ENCODE results near the gene EIF4A3. TPM values are rescaled to one million over a fixed set of nuclear protein-coding genes. Genes with fewer than 3 reads are reported as not detected.

The EIF4A3 gene
- total RNA-seq, 1 experiment from 2014 or later, result 124 TPM

DNA sequence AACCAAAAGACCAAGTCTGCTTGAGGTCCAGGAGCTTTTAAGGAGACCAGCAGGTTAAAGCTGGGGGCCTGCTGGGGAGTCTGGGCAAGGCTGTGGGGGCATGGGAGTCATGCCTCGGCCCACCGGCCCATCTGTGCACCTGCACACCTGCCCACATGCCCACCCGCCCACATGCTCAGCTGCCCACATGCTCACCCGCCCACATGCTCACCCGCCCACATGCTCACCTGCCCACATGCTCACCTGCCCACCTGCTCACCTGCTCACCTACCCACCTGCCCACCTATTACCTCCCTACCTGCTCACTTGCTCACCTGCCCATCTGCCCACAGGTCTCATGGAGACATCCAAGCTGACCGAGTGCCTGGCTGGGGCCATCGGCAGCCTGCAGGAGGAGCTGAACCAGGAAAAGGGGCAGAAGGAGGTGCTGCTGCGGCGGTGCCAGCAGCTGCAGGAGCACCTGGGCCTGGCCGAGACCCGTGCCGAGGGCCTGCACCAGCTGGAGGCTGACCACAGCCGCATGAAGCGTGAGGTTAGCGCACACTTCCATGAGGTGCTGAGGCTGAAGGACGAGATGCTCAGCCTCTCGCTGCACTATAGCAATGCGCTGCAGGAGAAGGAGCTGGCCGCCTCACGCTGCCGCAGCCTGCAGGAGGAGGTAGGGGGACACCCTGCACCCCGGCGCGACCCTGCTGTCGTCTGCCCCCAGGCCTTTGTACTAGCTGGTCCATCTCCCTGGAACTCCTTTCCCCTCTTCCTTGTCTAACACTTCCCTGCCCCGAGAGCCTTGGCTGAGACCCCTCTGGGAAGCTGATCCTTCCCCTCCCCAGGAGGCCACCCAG, 36.9 kb upstream of the EIF4A3 start:
- CTCF ChIA-PET, result no interaction called here
- no peaks in the 10 kb centered on the region for H3K36me3 Mint-ChIP-seq (ENCODE audit: insufficient read depth, unreplicated experiment)

DNA sequence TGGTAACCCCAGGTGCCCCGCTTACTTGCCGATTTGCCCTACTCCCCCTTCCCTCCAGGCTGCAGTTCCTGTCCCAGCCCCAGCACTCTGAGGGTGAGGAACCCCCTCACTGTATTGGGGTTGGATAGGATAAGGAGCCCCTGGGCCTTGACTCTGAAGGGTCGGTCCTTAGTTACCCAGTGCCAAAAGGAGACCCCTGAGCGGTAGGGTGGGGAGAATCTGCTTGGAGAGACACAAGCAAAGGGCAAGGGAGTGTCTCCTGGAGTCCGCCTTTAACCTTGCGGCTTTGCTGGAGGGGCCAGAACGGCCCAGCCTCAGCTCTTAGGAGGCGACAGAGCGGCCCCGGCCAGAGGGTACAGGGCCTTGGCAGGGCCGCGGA, 35.9 kb upstream of the EIF4A3 start:
- intact Hi-C loops (cut with micrococcal nuclease; ENCODE audit: unreplicated experiment), result no loop called here
- TF ChIP-seq, protein P1, sequence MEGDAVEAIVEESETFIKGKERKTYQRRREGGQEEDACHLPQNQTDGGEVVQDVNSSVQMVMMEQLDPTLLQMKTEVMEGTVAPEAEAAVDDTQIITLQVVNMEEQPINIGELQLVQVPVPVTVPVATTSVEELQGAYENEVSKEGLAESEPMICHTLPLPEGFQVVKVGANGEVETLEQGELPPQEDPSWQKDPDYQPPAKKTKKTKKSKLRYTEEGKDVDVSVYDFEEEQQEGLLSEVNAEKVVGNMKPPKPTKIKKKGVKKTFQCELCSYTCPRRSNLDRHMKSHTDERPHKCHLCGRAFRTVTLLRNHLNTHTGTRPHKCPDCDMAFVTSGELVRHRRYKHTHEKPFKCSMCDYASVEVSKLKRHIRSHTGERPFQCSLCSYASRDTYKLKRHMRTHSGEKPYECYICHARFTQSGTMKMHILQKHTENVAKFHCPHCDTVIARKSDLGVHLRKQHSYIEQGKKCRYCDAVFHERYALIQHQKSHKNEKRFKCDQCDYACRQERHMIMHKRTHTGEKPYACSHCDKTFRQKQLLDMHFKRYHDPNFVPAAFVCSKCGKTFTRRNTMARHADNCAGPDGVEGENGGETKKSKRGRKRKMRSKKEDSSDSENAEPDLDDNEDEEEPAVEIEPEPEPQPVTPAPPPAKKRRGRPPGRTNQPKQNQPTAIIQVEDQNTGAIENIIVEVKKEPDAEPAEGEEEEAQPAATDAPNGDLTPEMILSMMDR (IDR thresholded peaks at IDR 0.05; ENCODE audit: unreplicated experiment), result no peak
- CTCF ChIA-PET, result no interaction called here
- Mint-ChIP-seq H3K27ac (ENCODE audit: unreplicated experiment) (no peak overlapping the region), H3K9me3 (ENCODE audit: low read depth, unreplicated experiment) (no peaks in the 10 kb centered on the region), H3K4me1 (ENCODE audit: low read depth, unreplicated experiment) (peaks cover 11% of the 10 kb centered on the region), H3K4me3 (ENCODE audit: low read depth, unreplicated experiment) (no peak overlapping the region), H3K36me3 (ENCODE audit: insufficient read depth, unreplicated experiment) (no peaks in the 10 kb centered on the region), H3K27me3 (ENCODE audit: unreplicated experiment) (no peaks in the 10 kb centered on the region)
- no TSS peak for BruUV-seq (replicated peaks)
- no peak for DNase-seq

More for the DNA sequence above, 36.9 kb upstream of the EIF4A3 start:
- intact Hi-C loops (cut with micrococcal nuclease; ENCODE audit: unreplicated experiment), result no loop called here
- no peak overlapping the region for H3K27ac Mint-ChIP-seq (ENCODE audit: unreplicated experiment)
- H3K9me3 Mint-ChIP-seq (ENCODE audit: low read depth, unreplicated experiment), result no peaks in the 10 kb centered on the region
- peaks cover 11% of the 10 kb centered on the region for H3K4me1 Mint-ChIP-seq (ENCODE audit: low read depth, unreplicated experiment)
- no peak for DNase-seq
- no TSS peak for BruUV-seq (replicated peaks)
- H3K4me3 Mint-ChIP-seq (ENCODE audit: low read depth, unreplicated experiment), result no peak overlapping the region
- TF ChIP-seq, protein P1 (IDR thresholded peaks at IDR 0.05; ENCODE audit: unreplicated experiment), result no peak
- no peaks in the 10 kb centered on the region for H3K27me3 Mint-ChIP-seq (ENCODE audit: unreplicated experiment)

DNA sequence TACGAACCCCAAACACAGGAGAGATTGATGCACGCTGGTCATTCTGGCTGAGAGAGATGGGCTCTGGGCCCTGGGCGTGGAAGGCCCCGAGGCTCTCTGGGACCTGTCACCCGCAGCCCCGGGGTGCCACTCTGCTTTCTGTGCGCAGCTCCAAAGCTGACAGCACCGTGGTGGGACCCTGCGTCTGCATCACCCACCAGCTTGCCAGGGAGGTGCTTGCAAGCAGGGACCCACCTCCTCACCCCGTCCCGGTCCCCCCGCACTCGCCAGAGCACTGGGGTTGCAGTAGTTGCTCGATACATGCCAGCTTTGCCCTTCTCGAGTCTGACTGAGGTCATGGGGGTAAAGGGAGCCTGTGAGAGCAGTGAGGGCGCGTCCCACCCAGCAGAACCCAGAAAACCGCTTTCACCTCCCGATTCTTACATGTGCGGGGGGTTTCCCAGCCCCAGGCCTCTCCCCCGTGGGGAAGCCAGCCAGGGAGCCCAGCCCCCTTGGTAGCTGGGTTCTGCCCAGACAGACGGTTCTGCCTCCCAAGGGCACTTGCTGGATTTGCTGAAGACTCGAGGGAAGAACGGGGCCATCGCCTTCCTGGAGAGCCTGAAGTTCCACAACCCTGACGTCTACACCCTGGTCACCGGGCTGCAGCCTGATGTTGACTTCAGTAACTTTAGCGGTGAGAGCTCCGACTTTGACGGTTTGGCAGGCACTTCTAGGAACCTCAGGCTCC, 35.4 kb upstream of the EIF4A3 start:
- CTCF ChIA-PET, result no interaction called here
- no peak overlapping the region for H3K27ac Mint-ChIP-seq (ENCODE audit: unreplicated experiment)
- no peaks in the 10 kb centered on the region for H3K36me3 Mint-ChIP-seq (ENCODE audit: insufficient read depth, unreplicated experiment)
- no peak overlapping the region for H3K4me3 Mint-ChIP-seq (ENCODE audit: low read depth, unreplicated experiment)
- no peaks in the 10 kb centered on the region for H3K9me3 Mint-ChIP-seq (ENCODE audit: low read depth, unreplicated experiment)
- peaks cover 7% of the 10 kb centered on the region for H3K4me1 Mint-ChIP-seq (ENCODE audit: low read depth, unreplicated experiment)
- no TSS peak for BruUV-seq (replicated peaks)
- DNase-seq, result no peak
- H3K27me3 Mint-ChIP-seq (ENCODE audit: unreplicated experiment), result no peaks in the 10 kb centered on the region
- intact Hi-C loops (cut with micrococcal nuclease; ENCODE audit: unreplicated experiment), result no loop called here
- TF ChIP-seq, protein P1 (IDR thresholded peaks at IDR 0.05; ENCODE audit: unreplicated experiment), result no peak

DNA sequence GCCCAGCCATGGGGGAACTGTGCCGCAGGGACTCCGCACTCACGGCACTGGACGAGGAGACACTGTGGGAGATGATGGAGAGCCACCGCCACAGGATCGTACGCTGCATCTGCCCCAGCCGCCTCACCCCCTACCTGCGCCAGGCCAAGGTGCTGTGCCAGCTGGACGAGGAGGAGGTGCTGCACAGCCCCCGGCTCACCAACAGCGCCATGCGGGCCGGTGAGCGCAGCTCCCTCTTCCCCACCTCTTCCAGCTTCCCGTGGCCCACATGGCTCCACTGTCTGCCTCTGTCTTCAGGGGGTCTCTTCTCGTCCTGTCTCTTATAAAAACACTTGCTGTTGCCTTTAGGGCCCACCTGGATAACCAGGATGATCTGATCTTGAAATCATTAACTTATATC, 34.5 kb upstream of the EIF4A3 start:
- TF ChIP-seq, protein P1 (IDR thresholded peaks at IDR 0.05; ENCODE audit: unreplicated experiment), result no peak
- CTCF ChIA-PET, result interaction anchor here (0.7 kb wide), 1 partner anchor 15 kb away, joined by 3 read pairs; no protein-coding TSS in a partner anchor
- Mint-ChIP-seq H3K36me3 (ENCODE audit: insufficient read depth, unreplicated experiment) (no peaks in the 10 kb centered on the region), H3K27ac (ENCODE audit: unreplicated experiment) (no peak overlapping the region), H3K9me3 (ENCODE audit: low read depth, unreplicated experiment) (no peaks in the 10 kb centered on the region), H3K4me3 (ENCODE audit: low read depth, unreplicated experiment) (no peak overlapping the region), H3K4me1 (ENCODE audit: low read depth, unreplicated experiment) (no peaks in the 10 kb centered on the region), H3K27me3 (ENCODE audit: unreplicated experiment) (no peaks in the 10 kb centered on the region)
- intact Hi-C loops (cut with micrococcal nuclease; ENCODE audit: unreplicated experiment), result no loop called here
- BruUV-seq (replicated peaks), result no TSS peak
- no peak for DNase-seq
